Activated CD4-positive, CD25-positive, alpha-beta regulatory T cell treated with anti-CD3 and anti-CD28 coated beads, Interleukin-2, amount 50 U/mL, for 72 hours (primary cell): ENCODE data around the gene RPTOR.
A peak's percentile ranks its signal among the peaks of the same experiment; 100 is the strongest.

Source experiments
- DNase-seq: peaks from one replicate; pipeline ENCODE4 v3.0.0; 2021

Gene RPTOR

GRCh38 chr17:80971704-80972304 is 427.2 kb downstream of the RPTOR start:
- no peak for DNase-seq

GRCh38 chr17:80976701-80977100 is 432.1 kb downstream of the RPTOR start:
- DNase-seq: no peak

- DNase-seq: no peak
Measured at GRCh38 chr17:80977172-80977571, 432.5 kb downstream of the RPTOR start.

- no peak for DNase-seq
Measured at GRCh38 chr17:80978499-80979497, 434.2 kb downstream of the RPTOR start.

- no peak for DNase-seq
Measured at GRCh38 chr17:80979547-80980378, 435.1 kb downstream of the RPTOR start.

- DNase-seq: no peak
Measured at GRCh38 chr17:80980397-80981061, 435.9 kb downstream of the RPTOR start.

- DNase-seq: no peak
Measured at GRCh38 chr17:80981062-80981902, 436.6 kb downstream of the RPTOR start.

- DNase-seq: no peak
Measured at GRCh38 chr17:80981929-80982425, 437.3 kb downstream of the RPTOR start.

- no peak for DNase-seq
Measured at GRCh38 chr17:80982426-80982974, 437.9 kb downstream of the RPTOR start.

- no peak for DNase-seq
Measured at GRCh38 chr17:80983545-80983944, 438.9 kb downstream of the RPTOR start.

GRCh38 chr17:80984749-80985148 is 440.1 kb downstream of the RPTOR start:
- no peak for DNase-seq

- DNase-seq: no peak
Measured at GRCh38 chr17:80986046-80986445, 441.4 kb downstream of the RPTOR start.

- DNase-seq: no peak
Measured at GRCh38 chr17:80986816-80987475, 442.3 kb downstream of the RPTOR start.

- DNase-seq: no peak
Measured at GRCh38 chr17:80987941-80988461, 443.4 kb downstream of the RPTOR start.

GRCh38 chr17:80989586-80989913 is 444.9 kb downstream of the RPTOR start:
- no peak for DNase-seq

GRCh38 chr17:80990921-80991644 is 446.4 kb downstream of the RPTOR start:
- no peak for DNase-seq

- DNase-seq: peak; percentile 78
Measured at GRCh38 chr17:80991645-80992076, 447.0 kb downstream of the RPTOR start, which contains the start of gene CHMP6. Gene CHMP6 (plus strand): TSS chr17:80991841. CDS start chr17:80991919, 78 bp downstream.

- DNase-seq: no peak
Measured at GRCh38 chr17:80992077-80992947, 447.7 kb downstream of the RPTOR start.
